Naive thymus-derived CD4-positive, alpha-beta T cell (primary cell): ENCODE measurements around the gene CUL9. TPM values are rescaled to one million over a fixed set of nuclear protein-coding genes. Genes with fewer than 3 reads are reported as not detected.
A peak's percentile ranks its signal among the peaks of the same experiment; 100 is the strongest.

Source experiments
- ATAC-seq: fragments of 150-1000 bp; cut with Tn5 transposase; 2 replicates; pipeline ENCODE4 v1.10.0; 2021; ENCODE audit warnings: mild to moderate bottlenecking, moderate library complexity
- CTCF ChIA-PET: fragments of 350-600 bp; sonication (Branson Sonifier 250); formaldehyde crosslinking; loops from one replicate; lab custom pipeline; 2021; ENCODE audit warnings: antibody characterized with exemption; lab: Charles Lee
- POLR2A ChIA-PET: fragments of 350-600 bp; sonication (Branson Sonifier 250); formaldehyde crosslinking; loops from one replicate; lab custom pipeline; 2021; ENCODE audit warnings: antibody characterized with exemption, inconsistent platforms; lab: Charles Lee
- DNase-seq, 9 donors: peaks; one replicate each; pipeline versions ENCODE4 v3.0.0 to v3.0.0-alpha.2; 2020 to 2022; ENCODE audit warnings: mixed read lengths in 1 of 9
- H3K27ac ChIP-seq: one replicate; pipeline ENCODE4 v1.7.0; 2013; ENCODE audit warnings: mild to moderate bottlenecking, low read depth, low read length, moderate library complexity
- H3K27me3 ChIP-seq, 2 donors: one replicate each; pipeline ENCODE4 v1.7.0; 2013; ENCODE audit warnings: low read length in 2 of 2, mild to moderate bottlenecking in 2 of 2, moderate library complexity in 2 of 2; ENCODE audit not compliant: control insufficient read depth in 2 of 2, insufficient read depth in 2 of 2
- H3K36me3 ChIP-seq, 3 experiments: 1 replicate in 2 of 3; 2 replicates in 1 of 3; pipeline ENCODE4 v1.7.0; 2013; ENCODE audit warnings: low read length in 3 of 3, mild to moderate bottlenecking in 3 of 3, moderate library complexity in 1 of 3; ENCODE audit not compliant: insufficient read depth in 3 of 3, control insufficient read depth in 2 of 3
- H3K4me1 ChIP-seq, 2 donors: one replicate each; pipeline ENCODE4 v1.7.0; 2013; ENCODE audit warnings: low read length in 2 of 2, mild to moderate bottlenecking in 2 of 2, moderate library complexity in 1 of 2; ENCODE audit not compliant: control insufficient read depth in 2 of 2, insufficient read depth in 2 of 2
- H3K4me3 ChIP-seq: 2 replicates; pipeline ENCODE4 v1.7.0; 2013; ENCODE audit warnings: mild to moderate bottlenecking, low read length
- H3K9me3 ChIP-seq, 3 experiments: 1 replicate in 2 of 3; 2 replicates in 1 of 3; pipeline ENCODE4 v1.7.0; 2013; ENCODE audit warnings: low read length in 3 of 3; ENCODE audit not compliant: control insufficient read depth in 2 of 3
- H3K27ac Mint-ChIP-seq, 9 donors: one replicate each; pipeline ENCODE4 v1.8.0; 2020 to 2022; ENCODE audit warnings: mixed read lengths in 9 of 9, mild to moderate bottlenecking in 8 of 9, moderate library complexity in 5 of 9, inconsistent platforms in 2 of 9
- H3K27me3 Mint-ChIP-seq, 5 donors: one replicate each; pipeline ENCODE4 v1.8.0; 2021 to 2022; ENCODE audit warnings: mixed read lengths in 5 of 5, mild to moderate bottlenecking in 1 of 5
- H3K36me3 Mint-ChIP-seq, 5 donors: one replicate each; pipeline ENCODE4 v1.8.0; 2020 to 2022; ENCODE audit warnings: mixed read lengths in 5 of 5, mild to moderate bottlenecking in 3 of 5, inconsistent platforms in 1 of 5
- H3K4me1 Mint-ChIP-seq, 7 donors: one replicate each; pipeline ENCODE4 v1.8.0; 2020 to 2022; ENCODE audit warnings: mixed read lengths in 7 of 7, mild to moderate bottlenecking in 3 of 7, inconsistent platforms in 1 of 7
- H3K4me3 Mint-ChIP-seq, 10 donors: one replicate each; pipeline ENCODE4 v1.8.0; 2020 to 2022; ENCODE audit warnings: mild to moderate bottlenecking in 10 of 10, mixed read lengths in 10 of 10, moderate library complexity in 6 of 10, inconsistent platforms in 2 of 10
- H3K9me3 Mint-ChIP-seq, 11 donors: one replicate each; pipeline ENCODE4 v1.8.0; 2020 to 2022; ENCODE audit warnings: mixed read lengths in 11 of 11, mild to moderate bottlenecking in 4 of 11, inconsistent platforms in 1 of 11, moderate library complexity in 1 of 11
- intact Hi-C, 2 donors: fragments of 100-400 bp; cut with micrococcal nuclease; formaldehyde crosslinking; loops; one replicate each; pipeline ENCODE4 v1.15.1; 2023
- polyA plus RNA-seq, 2 donors: library from polyadenylated mRNA; unstranded; fragments of 300-500 nt; fragmentation: Illumina TruSeq; gene quantifications; one replicate each; pipeline ENCODE4 v1.2.3, GENCODE V29; 2021
- total RNA-seq, 6 experiments: library from RNA in 5 of 6; stranded (reverse) in 5 of 6; gene quantifications; 1 replicate in 5 of 6; 2 replicates in 1 of 6; pipeline ENCODE4 v1.2.3 and lab custom pipeline; 2021 to 2026

The CUL9 gene
- total and polyA plus RNA-seq, 7 experiments from 2014 or later = 12.3 to 123 (median 97.3) TPM

GRCh38 chr6:43204271-43205105 lies 22.5 kb downstream of the CUL9 start:
- Histone ChIP-seq H3K4me3 (no peak overlapping the region), H3K4me1 (no peaks in the 10 kb centered on the region), H3K27ac (no peak overlapping the region), H3K27me3 (no peaks in the 10 kb centered on the region), H3K36me3 (peaks cover 0 to 60% (median 0%) of the 10 kb centered on the region in 3 experiments), H3K9me3 (no peaks in the 10 kb centered on the region)
- DNase-seq = no peak
- Mint-ChIP-seq H3K4me1 (peaks cover 0 to 6% (median 0%) of the 10 kb centered on the region in 7 donors), H3K36me3 (peaks cover 13 to 57% (median 16%) of the 10 kb centered on the region in 5 donors), H3K9me3 (no peaks in the 10 kb centered on the region), H3K27ac (peak overlapping the region in 1 of 9 donors; percentile 40), H3K4me3 (no peak overlapping the region), H3K27me3 (no peaks in the 10 kb centered on the region)
- intact Hi-C loops = no loop called here
- ChIA-PET CTCF (interaction anchor here (0.9 kb wide), 1 partner anchor 8 kb away, joined by 3 read pairs; no protein-coding TSS in a partner anchor), POLR2A (interaction anchor here (0.6 kb wide), 1 partner anchor 1509 kb away, joined by 3 read pairs; no protein-coding TSS in a partner anchor)
- ATAC-seq = no peak

GRCh38 chr6:43205849-43206248 lies 23.9 kb downstream of the CUL9 start:
- Histone ChIP-seq H3K27ac (no peak overlapping the region), H3K36me3 (peaks cover 0 to 46% (median 0%) of the 10 kb centered on the region in 3 experiments), H3K4me1 (no peaks in the 10 kb centered on the region), H3K4me3 (no peak overlapping the region), H3K9me3 (no peaks in the 10 kb centered on the region), H3K27me3 (no peaks in the 10 kb centered on the region)
- ChIA-PET CTCF (no interaction called here), POLR2A (no interaction called here)
- Mint-ChIP-seq H3K27ac (no peak overlapping the region), H3K4me3 (no peak overlapping the region), H3K36me3 (peaks cover 9 to 48% (median 16%) of the 10 kb centered on the region in 5 donors), H3K9me3 (no peaks in the 10 kb centered on the region), H3K4me1 (peaks cover 0 to 6% (median 0%) of the 10 kb centered on the region in 7 donors), H3K27me3 (no peaks in the 10 kb centered on the region)
- no peak for DNase-seq
- no peak for ATAC-seq
- intact Hi-C loops = no loop called here

- ChIA-PET POLR2A (interaction anchor here (0.9 kb wide), 1 partner anchor 17 kb away, joined by 3 read pairs; no protein-coding TSS in a partner anchor), CTCF (no interaction called here)
- Histone ChIP-seq H3K4me3 (no peak overlapping the region), H3K27me3 (no peaks in the 10 kb centered on the region), H3K4me1 (no peaks in the 10 kb centered on the region), H3K27ac (no peak overlapping the region), H3K36me3 (peaks cover 0 to 43% (median 0%) of the 10 kb centered on the region in 3 experiments), H3K9me3 (no peaks in the 10 kb centered on the region)
- Mint-ChIP-seq H3K9me3 (no peaks in the 10 kb centered on the region), H3K27ac (no peak overlapping the region), H3K36me3 (peaks cover 8 to 41% (median 13%) of the 10 kb centered on the region in 5 donors), H3K27me3 (no peaks in the 10 kb centered on the region), H3K4me3 (no peak overlapping the region), H3K4me1 (peaks cover 0 to 6% (median 0%) of the 10 kb centered on the region in 7 donors)
- DNase-seq (no peak), ATAC-seq (no peak)
- intact Hi-C loops = no loop called here
Observed at GRCh38 chr6:43207286-43207685, 25.3 kb downstream of the CUL9 start.

GRCh38 chr6:43211955-43212354 lies 30.0 kb downstream of the CUL9 start:
- CTCF ChIA-PET = interaction anchor here (0.6 to 1.3 kb wide), 3 partner anchors 14 to 299 kb away, joined by 3 read pairs; no protein-coding TSS in a partner anchor
- no peak overlapping the region for H3K4me3 ChIP-seq
- peaks cover 0 to 36% (median 6%) of the 10 kb centered on the region in 3 experiments for H3K36me3 ChIP-seq
- Mint-ChIP-seq H3K9me3 (no peaks in the 10 kb centered on the region), H3K27ac (peak overlapping the region in 1 of 9 donors; percentile 45), H3K4me1 (peaks cover 0 to 3% (median 0%) of the 10 kb centered on the region in 7 donors), H3K36me3 (peaks cover 4 to 34% (median 18%) of the 10 kb centered on the region in 5 donors), H3K27me3 (no peaks in the 10 kb centered on the region), H3K4me3 (no peak overlapping the region)
- no peak overlapping the region for H3K27ac ChIP-seq
- DNase-seq = no peak
- ATAC-seq = no peak
- no peaks in the 10 kb centered on the region for H3K4me1 ChIP-seq
- H3K9me3 ChIP-seq = no peaks in the 10 kb centered on the region
- H3K27me3 ChIP-seq = no peaks in the 10 kb centered on the region
- intact Hi-C loops = no loop called here
- POLR2A ChIA-PET = no interaction called here

GRCh38 chr6:43213431-43213830 lies 31.4 kb downstream of the CUL9 start:
- Histone ChIP-seq H3K4me1 (no peaks in the 10 kb centered on the region), H3K9me3 (no peaks in the 10 kb centered on the region), H3K27ac (no peak overlapping the region), H3K27me3 (no peaks in the 10 kb centered on the region), H3K36me3 (peaks cover 0 to 42% (median 6%) of the 10 kb centered on the region in 3 experiments), H3K4me3 (no peak overlapping the region)
- H3K36me3 Mint-ChIP-seq = peaks cover 9 to 41% (median 17%) of the 10 kb centered on the region in 5 donors
- no peaks in the 10 kb centered on the region for H3K9me3 Mint-ChIP-seq
- DNase-seq = no peak
- ATAC-seq = no peak
- H3K27me3 Mint-ChIP-seq = no peaks in the 10 kb centered on the region
- no peak overlapping the region for H3K4me3 Mint-ChIP-seq
- CTCF ChIA-PET = interaction anchor here (1.5 kb wide), 1 partner anchor 28 kb away, joined by 5 read pairs; no protein-coding TSS in a partner anchor
- intact Hi-C loops = no loop called here
- H3K27ac Mint-ChIP-seq = peak overlapping the region in 1 of 9 donors; percentile 73
- POLR2A ChIA-PET = interaction anchor here (0.7 kb wide), 1 partner anchor 228 kb away, joined by 5 read pairs; no protein-coding TSS in a partner anchor
- H3K4me1 Mint-ChIP-seq = peaks cover 0 to 3% (median 0%) of the 10 kb centered on the region in 7 donors

- ChIA-PET POLR2A (interaction anchor here (0.7 to 1.9 kb wide), 2 partner anchors 9 to 15 kb away, joined by 3 to 4 read pairs; partner anchors contain the start of gene DNPH1), CTCF (no interaction called here)
- Histone ChIP-seq H3K27ac (no peak overlapping the region), H3K27me3 (no peaks in the 10 kb centered on the region), H3K36me3 (peaks cover 0 to 54% (median 6%) of the 10 kb centered on the region in 3 experiments), H3K9me3 (no peaks in the 10 kb centered on the region), H3K4me3 (no peak overlapping the region), H3K4me1 (no peaks in the 10 kb centered on the region)
- H3K4me1 Mint-ChIP-seq = peaks cover 0 to 11% (median 5%) of the 10 kb centered on the region in 7 donors
- intact Hi-C loops = no loop called here
- peaks cover 12 to 47% (median 18%) of the 10 kb centered on the region in 5 donors for H3K36me3 Mint-ChIP-seq
- H3K27me3 Mint-ChIP-seq = no peaks in the 10 kb centered on the region
- no peak overlapping the region for H3K4me3 Mint-ChIP-seq
- no peak for ATAC-seq
- DNase-seq = no peak
- no peaks in the 10 kb centered on the region for H3K9me3 Mint-ChIP-seq
- H3K27ac Mint-ChIP-seq = peak overlapping the region in 4 of 9 donors; percentile 10 to 46 (median 30)
Observed at GRCh38 chr6:43215066-43215465, 33.1 kb downstream of the CUL9 start.
